Gastrocnemius medialis (tissue), 4 donors: Measurements from ENCODE around the gene PALLD.

Experiments used
- CTCF ChIP-seq, 5 experiments: fragments of 450-650 bp in 3 of 5; fragments of 200-600 bp in 2 of 5; sonication (generic) in 2 of 5; IDR thresholded peaks in 4 of 5; conservative IDR thresholded peaks in 1 of 5; 1 replicate in 4 of 5; 2 replicates in 1 of 5; pipeline ENCODE4 v1.5.1; 2016 to 2019; ENCODE audit warnings: antibody characterized with exemption in 5 of 5, mild to moderate bottlenecking in 3 of 5, moderate library complexity in 3 of 5
- POLR2A ChIP-seq, 2 donors: fragments of 450-650 bp; IDR thresholded peaks; one replicate each; pipeline ENCODE4 v1.6.1; 2017; ENCODE audit warnings: antibody characterized with exemption in 2 of 2, mild to moderate bottlenecking in 2 of 2, moderate library complexity in 2 of 2

- no peak for TF ChIP-seq CTCF (IDR thresholded peaks at IDR 0.05 in 4 of 5, conservative IDR thresholded peaks at IDR 0.05 in 1 of 5)
- TF ChIP-seq POLR2A (IDR thresholded peaks at IDR 0.05): no peak
Measured at GRCh38 chr4:168878623-168879022, 381.8 kb downstream of the PALLD start.
